ENCODE data around the gene DSE. TPM values are rescaled to one million over a fixed set of nuclear protein-coding genes. Genes with fewer than 3 reads are reported as not detected.
"Not testable (repeated sequence)": the region's sequence is repeated elsewhere in the genome, so short reads cannot be mapped to it uniquely, and the experiment has no call there.

The DSE gene
- polyA plus RNA-seq (2011; rRNA removed): 82.1 and 109 TPM in 2 replicates
- polyA minus RNA-seq (2011; rRNA and poly(A)+ RNA removed): 68.6 and 85.1 TPM in 2 replicates

- no peaks in the 10 kb centered on the region for H3K36me3 ChIP-seq (ENCODE audit: control insufficient read depth, insufficient read depth, low read length)
- ChIA-PET CTCF (interaction anchor here (1.2 to 3.4 kb wide), 5 partner anchors 9 to 83 kb away, joined by 3 to 16 read pairs (median 4); no protein-coding TSS in a partner anchor), POLR2A (no interaction called here)
- TF ChIP-seq CTCF (IDR thresholded peaks at IDR 0.05; ENCODE audit: insufficient read depth, low read depth, low read length): no peak
- H3K27me3 ChIP-seq (ENCODE audit: control insufficient read depth, insufficient read depth, low read length): no peaks in the 10 kb centered on the region
- peak within 1 kb of the TSS; percentile 75 for H3K4me3 ChIP-seq (ENCODE audit: low read depth, low read length)
- no peak for DNase-seq (ENCODE audit: low read depth)
Observed at GRCh38 chr6:116370760-116371119, at the start of gene DSE. TSS of gene DSE (plus strand) at chr6:116370947. CDS start at chr6:116399251, 28,304 bp downstream.

- H3K4me3 ChIP-seq (ENCODE audit: low read depth, low read length); CTCF ChIA-PET; DNase-seq (ENCODE audit: low read depth); H3K36me3 ChIP-seq (ENCODE audit: control insufficient read depth, insufficient read depth, low read length); H3K27me3 ChIP-seq (ENCODE audit: control insufficient read depth, insufficient read depth, low read length); POLR2A ChIA-PET: not testable (repeated sequence)
Observed at GRCh38 chr6:116321933-116322332, 48.8 kb upstream of the DSE start.

- POLR2A ChIA-PET: no interaction called here
- no peak for DNase-seq (ENCODE audit: low read depth)
- H3K27me3 ChIP-seq (ENCODE audit: control insufficient read depth, insufficient read depth, low read length): no peaks in the 10 kb centered on the region
- H3K36me3 ChIP-seq (ENCODE audit: control insufficient read depth, insufficient read depth, low read length): no peaks in the 10 kb centered on the region
- no peak for TF ChIP-seq CTCF (IDR thresholded peaks at IDR 0.05; ENCODE audit: insufficient read depth, low read depth, low read length)
- H3K4me3 ChIP-seq (ENCODE audit: low read depth, low read length): no peak overlapping the region
- CTCF ChIA-PET: interaction anchor here (0.5 to 1.7 kb wide), 3 partner anchors 36 to 358 kb away, joined by 3 to 4 read pairs (median 4); no protein-coding TSS in a partner anchor
Observed at GRCh38 chr6:116323863-116324262, 46.9 kb upstream of the DSE start.

GRCh38 chr6:116325634-116326132, 45.1 kb upstream of the DSE start:
- DNase-seq (ENCODE audit: low read depth); H3K36me3 ChIP-seq (ENCODE audit: control insufficient read depth, insufficient read depth, low read length); H3K4me3 ChIP-seq (ENCODE audit: low read depth, low read length); H3K27me3 ChIP-seq (ENCODE audit: control insufficient read depth, insufficient read depth, low read length); POLR2A ChIA-PET: not testable (repeated sequence)
- CTCF ChIA-PET: interaction anchor here (1.5 kb wide), 1 partner anchor 9 kb away, joined by 6 read pairs; no protein-coding TSS in a partner anchor

GRCh38 chr6:116326181-116326671, 44.5 kb upstream of the DSE start:
- no peak for DNase-seq (ENCODE audit: low read depth)
- POLR2A ChIA-PET: no interaction called here
- CTCF ChIA-PET: interaction anchor here (1.5 kb wide), 1 partner anchor 10 kb away, joined by 6 read pairs; no protein-coding TSS in a partner anchor
- TF ChIP-seq CTCF (IDR thresholded peaks at IDR 0.05; ENCODE audit: insufficient read depth, low read depth, low read length): no peak
- H3K4me3 ChIP-seq (ENCODE audit: low read depth, low read length): no peak overlapping the region
- no peaks in the 10 kb centered on the region for H3K27me3 ChIP-seq (ENCODE audit: control insufficient read depth, insufficient read depth, low read length)
- no peaks in the 10 kb centered on the region for H3K36me3 ChIP-seq (ENCODE audit: control insufficient read depth, insufficient read depth, low read length)

- Histone ChIP-seq H3K4me3 (ENCODE audit: low read depth, low read length) (no peak overlapping the region), H3K27me3 (ENCODE audit: control insufficient read depth, insufficient read depth, low read length) (no peaks in the 10 kb centered on the region), H3K36me3 (ENCODE audit: control insufficient read depth, insufficient read depth, low read length) (no peaks in the 10 kb centered on the region)
- no peak for DNase-seq (ENCODE audit: low read depth)
- CTCF ChIA-PET: interaction anchor here (0.9 kb wide), 1 partner anchor 234 kb away, joined by 3 read pairs; no protein-coding TSS in a partner anchor
- POLR2A ChIA-PET: no interaction called here
- no peak for TF ChIP-seq CTCF (IDR thresholded peaks at IDR 0.05; ENCODE audit: insufficient read depth, low read depth, low read length)
Observed at GRCh38 chr6:116326996-116327395, 43.8 kb upstream of the DSE start.
